Gastroesophageal sphincter (tissue), 4 donors: ENCODE measurements around the gene INPP5A. TPM values are rescaled to one million over a fixed set of nuclear protein-coding genes. Genes with fewer than 3 reads are reported as not detected.

ENCODE experiments used
- ATAC-seq: fragments of 150-250 bp; one replicate; pipeline ENCODE4 v1.9.1; 2016; ENCODE audit warnings: mild to moderate bottlenecking, moderate library complexity
- H3K27ac ChIP-seq, 4 donors: fragments of 200-600 bp; sonication (generic) in 3 of 4; 1 replicate in 3 of 4; 2 replicates in 1 of 4; pipeline ENCODE4 v1.5.1; 2016 to 2019
- H3K27me3 ChIP-seq: fragments of 200-600 bp; sonication (generic); one replicate; pipeline ENCODE4 v1.5.1; 2019
- H3K36me3 ChIP-seq, 2 donors: fragments of 200-600 bp; sonication (generic); one replicate each; pipeline ENCODE4 v1.5.1; 2019; ENCODE audit warnings: control low read depth in 1 of 2
- H3K4me1 ChIP-seq, 3 donors: fragments of 200-600 bp; sonication (generic); 1 replicate in 2 of 3; 2 replicates in 1 of 3; pipeline ENCODE4 v1.5.1; 2016 to 2019; ENCODE audit warnings: control low read depth in 2 of 3
- H3K4me3 ChIP-seq, 2 donors: fragments of 200-600 bp; sonication (generic); one replicate each; pipeline ENCODE4 v1.5.1; 2019; ENCODE audit warnings: mild to moderate bottlenecking in 1 of 2, moderate library complexity in 1 of 2
- H3K9me3 ChIP-seq, 3 donors: fragments of 200-600 bp; sonication (generic); one replicate each; pipeline ENCODE4 v1.5.1; 2017 to 2019; ENCODE audit warnings: control low read depth in 2 of 3
- CTCF ChIP-seq, 4 experiments: fragments of 200-600 bp in 2 of 4; fragments of 450-650 bp in 2 of 4; sonication (generic) in 1 of 4; IDR thresholded peaks; one replicate each; pipeline ENCODE4 v1.5.1; 2017 to 2019; ENCODE audit warnings: antibody characterized with exemption in 4 of 4, mild to moderate bottlenecking in 2 of 4, moderate library complexity in 2 of 4
- EP300 ChIP-seq: sonication (generic); formaldehyde crosslinking; IDR thresholded peaks from one replicate; pipeline ENCODE4 v1.6.1; 2017; ENCODE audit warnings: antibody characterized with exemption, mild to moderate bottlenecking
- POLR2A ChIP-seq, 2 donors: fragments of 450-650 bp; IDR thresholded peaks; one replicate each; pipeline ENCODE4 v1.6.1; 2017; ENCODE audit warnings: antibody characterized with exemption in 2 of 2, mild to moderate bottlenecking in 2 of 2, moderate library complexity in 1 of 2
- POLR2AphosphoS5 ChIP-seq: sonication (generic); formaldehyde crosslinking; IDR thresholded peaks from one replicate; pipeline ENCODE4 v1.6.1; 2017; ENCODE audit warnings: antibody characterized with exemption
- WGBS, 2 donors: methylation state at CpG; one replicate each; pipeline ENCODE4 v1.1.5; 2018; ENCODE audit warnings: low coverage in 1 of 2; 5-methylcytosine and 5-hydroxymethylcytosine counted together
- total RNA-seq, 4 donors: library from RNA; depleted of rRNA; stranded (reverse); fragments of >200 nt; gene quantifications; one replicate each; pipeline ENCODE4 v1.1.0, GENCODE V29; 2016

Gene INPP5A
- total RNA-seq, 4 donors from 2014 or later, result 111 to 288 (median 215) TPM

GRCh38 chr10:132776186-132776585, 238.6 kb downstream of the INPP5A start:
- no peak overlapping the region for H3K27ac ChIP-seq
- TF ChIP-seq CTCF (IDR thresholded peaks at IDR 0.05), result no peak
- no peak for TF ChIP-seq POLR2A (IDR thresholded peaks at IDR 0.05)
- no peak for TF ChIP-seq POLR2AphosphoS5
- no peak for TF ChIP-seq EP300
- no peak overlapping the region for H3K4me3 ChIP-seq

GRCh38 chr10:132776821-132777220, 239.2 kb downstream of the INPP5A start:
- ATAC-seq, result no peak
- TF ChIP-seq POLR2A (IDR thresholded peaks at IDR 0.05) (no peak), CTCF (IDR thresholded peaks at IDR 0.05) (no peak), POLR2AphosphoS5 (no peak), EP300 (no peak)
- Histone ChIP-seq H3K27me3 (peaks cover 8% of the 10 kb centered on the region), H3K36me3 (peaks cover 0 to 93% of the 10 kb centered on the region in 2 donors), H3K4me1 (no peaks in the 10 kb centered on the region), H3K4me3 (no peak overlapping the region), H3K9me3 (no peaks in the 10 kb centered on the region), H3K27ac (no peak overlapping the region)
- 73% methylated on average over 3 of the region's 18 CpGs; no CpG with 5 or more reads in 1 of the 2 donors for WGBS, 2 donors

More at GRCh38 chr10:132776186-132776585, 238.6 kb downstream of the INPP5A start:
- Histone ChIP-seq H3K36me3 (peaks cover 0 to 91% of the 10 kb centered on the region in 2 donors), H3K9me3 (no peaks in the 10 kb centered on the region), H3K4me1 (no peaks in the 10 kb centered on the region), H3K27me3 (peaks cover 8% of the 10 kb centered on the region)
- ATAC-seq, result no peak
- WGBS, 2 donors, result 82% methylated on average over 3 of the region's 18 CpGs; no CpG with 5 or more reads in 1 of the 2 donors

GRCh38 chr10:132777441-132777840, 239.9 kb downstream of the INPP5A start:
- TF ChIP-seq POLR2A (IDR thresholded peaks at IDR 0.05) (no peak), POLR2AphosphoS5 (no peak), CTCF (IDR thresholded peaks at IDR 0.05) (no peak), EP300 (no peak)
- H3K27me3 ChIP-seq, result peaks cover 10% of the 10 kb centered on the region

GRCh38 chr10:132779549-132780294, 242.1 kb downstream of the INPP5A start:
- peaks cover 0 to 13% (median 0%) of the 10 kb centered on the region in 3 donors for H3K9me3 ChIP-seq
- peaks cover 0 to 95% of the 10 kb centered on the region in 2 donors for H3K36me3 ChIP-seq
- peaks cover 30% of the 10 kb centered on the region for H3K27me3 ChIP-seq
- whole genome bisulfite sequencing, 2 donors, result 90 to 94% methylated on average over 13 to 14 of the region's 41 CpGs
- peaks cover 0 to 9% (median 0%) of the 10 kb centered on the region in 3 donors for H3K4me1 ChIP-seq
- no peak overlapping the region for H3K27ac ChIP-seq
- H3K4me3 ChIP-seq, result no peak overlapping the region
- TF ChIP-seq POLR2AphosphoS5 (no peak), CTCF (IDR thresholded peaks at IDR 0.05) (no peak), POLR2A (IDR thresholded peaks at IDR 0.05) (no peak), EP300 (no peak)
- no peak for ATAC-seq

More at GRCh38 chr10:132777441-132777840, 239.9 kb downstream of the INPP5A start:
- no peaks in the 10 kb centered on the region for H3K9me3 ChIP-seq
- ATAC-seq, result no peak
- H3K4me3 ChIP-seq, result no peak overlapping the region
- no peak overlapping the region for H3K27ac ChIP-seq
- no peaks in the 10 kb centered on the region for H3K4me1 ChIP-seq
- WGBS, 2 donors, result 100% methylated on average over 6 of the region's 14 CpGs; no CpG with 5 or more reads in 1 of the 2 donors
- peaks cover 0 to 95% of the 10 kb centered on the region in 2 donors for H3K36me3 ChIP-seq

GRCh38 chr10:132780356-132780755, 242.8 kb downstream of the INPP5A start:
- TF ChIP-seq POLR2A (IDR thresholded peaks at IDR 0.05) (no peak), CTCF (IDR thresholded peaks at IDR 0.05) (no peak), POLR2AphosphoS5 (no peak), EP300 (no peak)
- Histone ChIP-seq H3K9me3 (peaks cover 0 to 13% (median 0%) of the 10 kb centered on the region in 3 donors), H3K27ac (no peak overlapping the region), H3K4me3 (no peak overlapping the region), H3K36me3 (peaks cover 0 to 92% of the 10 kb centered on the region in 2 donors), H3K4me1 (peaks cover 0 to 16% (median 4%) of the 10 kb centered on the region in 3 donors), H3K27me3 (peaks cover 37% of the 10 kb centered on the region)
- no CpG with 5 or more reads among the region's 12 CpGs for WGBS, 2 donors
- no peak for ATAC-seq
